AG09309 (cell line): Measurements from ENCODE around the gene DNAJB6.

ENCODE experiments used
- DNase-seq: peaks from one replicate; pipeline ENCODE4 v3.0.0-alpha.2; 2010; ENCODE audit warnings: low read depth
- H3K4me3 ChIP-seq: 2 replicates; pipeline ENCODE4 v1.5.1; 2011; ENCODE audit warnings: mild to moderate bottlenecking, low read depth, low read length, moderate library complexity; ENCODE audit not compliant: control insufficient read depth
- CTCF ChIP-seq: IDR thresholded peaks from 2 replicates; pipeline ENCODE4 v1.5.1; 2011; ENCODE audit warnings: mild to moderate bottlenecking, low read depth, low read length, inconsistent platforms; ENCODE audit not compliant: insufficient read depth, control insufficient read depth; ENCODE audit errors: missing control alignments

Gene DNAJB6

GRCh38 chr7:157383868-157384267 lies 47.1 kb downstream of the DNAJB6 start:
- no peak for DNase-seq
- no peak for TF ChIP-seq CTCF
- H3K4me3 ChIP-seq: no peak overlapping the region

GRCh38 chr7:157384301-157384700 lies 47.5 kb downstream of the DNAJB6 start:
- no peak overlapping the region for H3K4me3 ChIP-seq
- TF ChIP-seq CTCF: no peak
- DNase-seq: no peak

GRCh38 chr7:157386979-157387800 lies 50.4 kb downstream of the DNAJB6 start:
- H3K4me3 ChIP-seq: no peak overlapping the region

GRCh38 chr7:157388301-157388700 lies 51.5 kb downstream of the DNAJB6 start:
- DNase-seq: no peak
- no peak overlapping the region for H3K4me3 ChIP-seq
- TF ChIP-seq CTCF: no peak

More at GRCh38 chr7:157386979-157387800, 50.4 kb downstream of the DNAJB6 start:
- peak; percentile 82 for TF ChIP-seq CTCF
- no peak for DNase-seq

- DNase-seq: no peak
- peak; percentile 1 for TF ChIP-seq CTCF
- H3K4me3 ChIP-seq: no peak overlapping the region
Measured at GRCh38 chr7:157389951-157390730, 53.3 kb downstream of the DNAJB6 start.

GRCh38 chr7:157391036-157391710 lies 54.4 kb downstream of the DNAJB6 start:
- no peak for TF ChIP-seq CTCF

More at GRCh38 chr7:157391036-157391710, 54.4 kb downstream of the DNAJB6 start:
- DNase-seq: no peak
- H3K4me3 ChIP-seq: no peak overlapping the region
